ENCODE measurements around the gene LRRC41. TPM values are rescaled to one million over a fixed set of nuclear protein-coding genes. Genes with fewer than 3 reads are reported as not detected.

The LRRC41 gene, protein sequence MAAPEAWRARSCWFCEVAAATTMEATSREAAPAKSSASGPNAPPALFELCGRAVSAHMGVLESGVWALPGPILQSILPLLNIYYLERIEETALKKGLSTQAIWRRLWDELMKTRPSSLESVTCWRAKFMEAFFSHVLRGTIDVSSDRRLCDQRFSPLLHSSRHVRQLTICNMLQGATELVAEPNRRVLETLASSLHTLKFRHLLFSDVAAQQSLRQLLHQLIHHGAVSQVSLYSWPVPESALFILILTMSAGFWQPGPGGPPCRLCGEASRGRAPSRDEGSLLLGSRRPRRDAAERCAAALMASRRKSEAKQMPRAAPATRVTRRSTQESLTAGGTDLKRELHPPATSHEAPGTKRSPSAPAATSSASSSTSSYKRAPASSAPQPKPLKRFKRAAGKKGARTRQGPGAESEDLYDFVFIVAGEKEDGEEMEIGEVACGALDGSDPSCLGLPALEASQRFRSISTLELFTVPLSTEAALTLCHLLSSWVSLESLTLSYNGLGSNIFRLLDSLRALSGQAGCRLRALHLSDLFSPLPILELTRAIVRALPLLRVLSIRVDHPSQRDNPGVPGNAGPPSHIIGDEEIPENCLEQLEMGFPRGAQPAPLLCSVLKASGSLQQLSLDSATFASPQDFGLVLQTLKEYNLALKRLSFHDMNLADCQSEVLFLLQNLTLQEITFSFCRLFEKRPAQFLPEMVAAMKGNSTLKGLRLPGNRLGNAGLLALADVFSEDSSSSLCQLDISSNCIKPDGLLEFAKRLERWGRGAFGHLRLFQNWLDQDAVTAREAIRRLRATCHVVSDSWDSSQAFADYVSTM
- total RNA-seq, result 10 to 100 TPM; 34.4 to 50.5 (median 37.2) TPM
- polyA plus RNA-seq, result 10 to 100 TPM; 52.0 to 63.4 TPM
- total RNA-seq, result 56.0 reads per million, percentile 73 among the genes with 10 or more reads in this experiment

DNA sequence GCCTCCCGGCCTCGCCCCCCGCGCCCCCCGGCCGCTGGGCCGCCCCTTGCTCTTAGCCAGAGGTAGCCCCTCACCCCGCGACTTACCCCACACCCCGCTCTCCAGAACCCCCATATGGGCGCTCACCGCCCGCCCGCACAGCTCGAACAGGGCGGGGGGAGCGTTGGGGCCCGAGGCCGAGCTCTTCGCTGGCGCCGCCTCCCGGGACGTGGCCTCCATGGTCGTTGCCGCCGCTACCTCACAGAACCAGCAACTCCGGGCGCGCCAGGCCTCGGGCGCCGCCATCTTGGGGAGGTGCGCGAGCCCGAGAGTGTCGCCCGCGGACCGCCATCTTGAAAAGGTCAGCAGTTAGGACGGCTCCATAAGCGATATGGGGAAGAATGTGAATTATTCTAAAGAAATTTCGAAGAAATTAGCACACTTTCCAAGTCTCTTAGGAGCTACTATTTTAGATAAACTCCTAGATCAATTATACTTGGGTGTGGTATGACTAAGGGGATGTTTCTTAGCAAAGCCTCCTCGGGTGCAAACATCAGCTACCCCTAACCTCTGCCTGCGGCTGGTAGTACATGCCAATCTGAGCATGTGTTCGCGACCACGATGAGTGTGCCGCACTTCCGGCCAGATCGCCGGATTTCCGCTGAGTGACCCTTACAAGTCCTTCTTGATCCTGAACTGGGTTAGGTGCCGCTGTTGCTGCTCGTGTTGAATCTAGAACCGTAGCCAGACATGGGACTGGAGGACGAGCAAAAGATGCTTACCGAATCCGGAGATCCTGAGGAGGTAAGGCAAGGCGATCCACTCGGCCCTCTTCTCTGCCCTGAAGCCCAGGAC, at the start of gene LRRC41, which contains the start of gene UQCRH:
LRRC41 (minus strand) TSS at position 579 of the 834 bp plus-strand sequence; CDS start at position 285, 294 bp downstream.
UQCRH (plus strand) TSS at position 661 of the 834 bp plus-strand sequence; CDS start at position 730, 69 bp downstream.
- H3K9me3 ChIP-seq (ENCODE audit: control insufficient read depth in 2 of 3, low read length in 3 of 3), result no peaks in the 10 kb centered on the region
- H3K27me3 Mint-ChIP-seq, result peaks cover 0 to 2% (median 0%) of the 10 kb centered on the region in 5 donors
- ATAC-seq (peak; percentile 94), DNase-seq (peak; percentile 91 to 96 (median 94))
- H3K4me3 Mint-ChIP-seq, result peak within 1 kb of the TSS; percentile 94 to 99 (median 98)
- no peaks in the 10 kb centered on the region for H3K9me3 Mint-ChIP-seq
- peaks cover 0 to 7% (median 0%) of the 10 kb centered on the region in 5 donors for H3K36me3 Mint-ChIP-seq
- CTCF ChIA-PET, result interaction anchor here (0.8 to 1.5 kb wide), 4 partner anchors 44 to 136 kb away, joined by 3 to 6 read pairs (median 4); no protein-coding TSS in a partner anchor
- peak within 1 kb of the TSS; percentile 98 for H3K27ac ChIP-seq (ENCODE audit: low read depth, low read length)
- peak within 1 kb of the TSS; percentile 95 to 99 (median 97) for H3K27ac Mint-ChIP-seq
- POLR2A ChIA-PET, result interaction anchor here (0.6 to 1.6 kb wide), 12 partner anchors 26 to 1317 kb away, joined by 3 to 12 read pairs (median 4); partner anchors contain the start of genes GPBP1L1, NSUN4 and RAD54L
- no peaks in the 10 kb centered on the region for H3K27me3 ChIP-seq (ENCODE audit: control insufficient read depth in 2 of 2, insufficient read depth in 2 of 2, low read length in 2 of 2)
- peaks cover 31 to 65% (median 46%) of the 10 kb centered on the region in 7 donors for H3K4me1 Mint-ChIP-seq
- peak within 1 kb of the TSS; percentile 83 for H3K4me3 ChIP-seq (ENCODE audit: low read length)
- peaks cover 19 to 37% of the 10 kb centered on the region in 2 donors for H3K4me1 ChIP-seq (ENCODE audit: control insufficient read depth in 2 of 2, insufficient read depth in 2 of 2, low read length in 2 of 2)
- H3K36me3 ChIP-seq (ENCODE audit: control insufficient read depth in 2 of 3, insufficient read depth in 3 of 3, low read length in 3 of 3), result peaks cover 0 to 10% (median 0%) of the 10 kb centered on the region in 3 experiments
- intact Hi-C loops (cut with micrococcal nuclease), result loop anchor here (1.0 to 5.0 kb wide), 9 partner anchors 16 to 617 kb away; partner anchors contain the start of genes GPBP1L1 (in 2 of the 2), NSUN4 (in 2 of the 2), RAD54L (in 2 of the 2) and EFCAB14 (in 1 of the 2)

DNA sequence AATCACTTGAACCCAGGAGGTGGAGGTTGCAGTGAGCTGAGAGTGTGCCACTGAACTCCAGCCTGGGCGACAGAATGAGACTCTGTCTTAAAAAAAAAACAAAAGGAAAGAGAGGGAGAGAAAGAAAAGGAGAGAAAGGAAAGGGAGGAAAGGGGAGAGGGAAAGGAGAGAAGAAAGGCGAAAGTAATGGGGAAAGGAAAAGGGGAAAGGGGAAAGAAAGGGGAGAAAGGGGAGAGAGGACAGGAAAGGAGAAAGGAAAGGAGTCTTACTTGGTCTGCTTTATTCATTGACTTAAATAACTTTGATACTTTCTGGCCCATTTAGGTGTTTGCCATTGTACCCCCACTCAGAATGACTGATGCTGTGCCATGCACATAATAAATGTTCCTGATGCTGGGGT, 48.9 kb upstream of the LRRC41 start:
- Histone ChIP-seq H3K27me3 (ENCODE audit: control insufficient read depth in 2 of 2, insufficient read depth in 2 of 2, low read length in 2 of 2) (no peaks in the 10 kb centered on the region), H3K27ac (ENCODE audit: low read depth, low read length) (no peak overlapping the region), H3K4me1 (ENCODE audit: control insufficient read depth in 2 of 2, insufficient read depth in 2 of 2, low read length in 2 of 2) (no peaks in the 10 kb centered on the region), H3K4me3 (ENCODE audit: low read length) (no peak overlapping the region), H3K9me3 (ENCODE audit: control insufficient read depth in 2 of 3, low read length in 3 of 3) (no peaks in the 10 kb centered on the region), H3K36me3 (ENCODE audit: control insufficient read depth in 2 of 3, insufficient read depth in 3 of 3, low read length in 3 of 3) (peaks cover 6 to 62% (median 7%) of the 10 kb centered on the region in 3 experiments)
- Mint-ChIP-seq H3K9me3 (no peaks in the 10 kb centered on the region), H3K36me3 (peaks cover 4 to 53% (median 22%) of the 10 kb centered on the region in 5 donors), H3K4me1 (peaks cover 5 to 14% (median 8%) of the 10 kb centered on the region in 7 donors), H3K4me3 (no peak overlapping the region), H3K27me3 (no peaks in the 10 kb centered on the region), H3K27ac (no peak overlapping the region)
- intact Hi-C loops (cut with micrococcal nuclease), result no loop called here
- ChIA-PET CTCF (no interaction called here), POLR2A (no interaction called here)
- ATAC-seq, result no peak
- DNase-seq, result no peak

DNA sequence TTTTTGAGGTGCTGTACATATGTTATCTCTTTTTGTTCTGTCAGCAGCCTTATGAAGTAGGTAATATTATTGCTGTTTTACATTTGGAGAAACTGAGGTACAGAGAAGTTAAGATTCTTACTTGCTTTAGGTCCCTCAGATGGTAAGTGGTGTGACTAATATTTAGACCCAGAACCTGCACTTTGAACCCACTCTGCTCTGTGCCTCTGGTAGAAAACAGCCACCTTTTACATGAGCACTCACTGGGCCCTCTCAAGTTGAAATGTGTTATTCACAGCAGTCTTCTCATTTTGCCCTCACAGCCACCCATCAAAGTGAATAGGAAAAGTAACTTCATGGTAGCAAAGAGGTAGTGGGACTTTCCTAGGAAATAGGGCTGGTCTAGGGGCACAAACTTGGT, 41.9 kb upstream of the LRRC41 start:
- Mint-ChIP-seq H3K27me3 (no peaks in the 10 kb centered on the region), H3K4me3 (no peak overlapping the region), H3K36me3 (peaks cover 8 to 48% (median 14%) of the 10 kb centered on the region in 5 donors), H3K9me3 (peaks cover 0 to 2% (median 0%) of the 10 kb centered on the region in 11 donors), H3K27ac (peak overlapping the region in 5 of 9 donors; percentile 28 to 100 (median 43)), H3K4me1 (peaks cover 36 to 56% (median 40%) of the 10 kb centered on the region in 7 donors)
- no peak for DNase-seq
- CTCF ChIA-PET, result interaction anchor here (1.7 kb wide), 1 partner anchor 19 kb away, joined by 6 read pairs; no protein-coding TSS in a partner anchor
- Histone ChIP-seq H3K27me3 (ENCODE audit: control insufficient read depth in 2 of 2, insufficient read depth in 2 of 2, low read length in 2 of 2) (no peaks in the 10 kb centered on the region), H3K4me3 (ENCODE audit: low read length) (no peak overlapping the region), H3K27ac (ENCODE audit: low read depth, low read length) (no peak overlapping the region), H3K9me3 (ENCODE audit: control insufficient read depth in 2 of 3, low read length in 3 of 3) (no peaks in the 10 kb centered on the region), H3K4me1 (ENCODE audit: control insufficient read depth in 2 of 2, insufficient read depth in 2 of 2, low read length in 2 of 2) (peaks cover 5% of the 10 kb centered on the region in 2 donors), H3K36me3 (ENCODE audit: control insufficient read depth in 2 of 3, insufficient read depth in 3 of 3, low read length in 3 of 3) (peaks cover 6 to 58% (median 7%) of the 10 kb centered on the region in 3 experiments)
- intact Hi-C loops (cut with micrococcal nuclease), result loop anchor here in 1 of 2 donors (10.0 kb wide), 1 partner anchor 60 kb away; no protein-coding TSS in a partner anchor
- no peak for ATAC-seq
- POLR2A ChIA-PET, result interaction anchor here (0.7 kb wide), 1 partner anchor 26 kb away, joined by 5 read pairs; no protein-coding TSS in a partner anchor

DNA sequence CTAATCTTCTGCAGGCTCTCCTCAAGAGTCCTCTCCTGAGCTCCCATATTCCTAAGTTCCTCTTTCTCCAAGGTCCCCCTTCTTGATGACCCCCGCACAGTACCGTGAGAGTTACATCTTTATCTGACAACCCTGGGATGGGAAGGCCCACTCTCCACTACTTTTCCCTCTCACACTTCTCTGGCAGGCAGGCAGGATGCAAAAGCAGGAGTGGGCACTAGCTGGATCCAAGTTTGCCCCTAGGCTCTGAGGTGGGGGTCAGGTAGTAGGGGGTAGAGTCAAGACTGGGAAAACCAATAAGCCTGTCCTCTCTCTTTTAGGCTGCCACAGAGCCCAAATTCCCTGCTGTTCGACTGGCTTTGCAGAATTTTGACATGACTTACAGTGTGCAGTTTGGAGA, 41.1 kb upstream of the LRRC41 start:
- H3K9me3 ChIP-seq (ENCODE audit: control insufficient read depth in 2 of 3, low read length in 3 of 3), result no peaks in the 10 kb centered on the region
- peaks cover 5% of the 10 kb centered on the region in 2 donors for H3K4me1 ChIP-seq (ENCODE audit: control insufficient read depth in 2 of 2, insufficient read depth in 2 of 2, low read length in 2 of 2)
- H3K4me3 ChIP-seq (ENCODE audit: low read length), result no peak overlapping the region
- ChIA-PET CTCF (no interaction called here), POLR2A (interaction anchor here (1.1 kb wide), 1 partner anchor 97 kb away, joined by 3 read pairs; no protein-coding TSS in a partner anchor)
- Mint-ChIP-seq H3K36me3 (peaks cover 4 to 42% (median 10%) of the 10 kb centered on the region in 5 donors), H3K4me3 (no peak overlapping the region), H3K27me3 (no peaks in the 10 kb centered on the region), H3K4me1 (peaks cover 36 to 57% (median 45%) of the 10 kb centered on the region in 7 donors), H3K9me3 (peaks cover 0 to 4% (median 0%) of the 10 kb centered on the region in 11 donors), H3K27ac (peak overlapping the region in 6 of 9 donors; percentile 23 to 100 (median 82))
- ATAC-seq (no peak), DNase-seq (no peak)
- no peaks in the 10 kb centered on the region for H3K27me3 ChIP-seq (ENCODE audit: control insufficient read depth in 2 of 2, insufficient read depth in 2 of 2, low read length in 2 of 2)
- intact Hi-C loops (cut with micrococcal nuclease), result loop anchor here in 1 of 2 donors (10.0 kb wide), 1 partner anchor 60 kb away; no protein-coding TSS in a partner anchor
- H3K36me3 ChIP-seq (ENCODE audit: control insufficient read depth in 2 of 3, insufficient read depth in 3 of 3, low read length in 3 of 3), result peaks cover 2 to 50% (median 2%) of the 10 kb centered on the region in 3 experiments
- H3K27ac ChIP-seq (ENCODE audit: low read depth, low read length), result no peak overlapping the region

DNA sequence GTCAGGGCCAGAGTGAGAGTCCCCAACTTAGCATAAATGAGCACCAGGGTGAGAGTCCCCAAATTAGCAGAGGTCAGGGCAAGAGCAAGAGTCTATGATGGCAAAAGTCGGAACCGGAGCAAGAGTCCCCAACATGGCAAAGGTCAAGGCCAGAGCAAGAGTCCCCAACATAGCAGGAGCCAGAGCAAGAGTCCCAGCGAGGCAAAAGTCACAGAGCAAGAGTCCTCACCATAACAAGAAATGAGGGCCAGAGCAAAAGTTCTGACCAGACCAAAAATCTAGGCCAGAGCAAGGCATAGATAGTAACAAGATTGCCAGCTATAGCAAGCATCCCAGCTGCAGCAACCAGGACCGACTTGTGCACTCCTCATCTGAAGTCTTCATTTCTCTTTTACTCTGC, 40.3 kb upstream of the LRRC41 start:
- Mint-ChIP-seq H3K4me3 (no peak overlapping the region), H3K4me1 (peaks cover 35 to 58% (median 48%) of the 10 kb centered on the region in 7 donors), H3K9me3 (peaks cover 0 to 5% (median 0%) of the 10 kb centered on the region in 11 donors), H3K27me3 (no peaks in the 10 kb centered on the region), H3K27ac (peak overlapping the region in 7 of 9 donors; percentile 8 to 100 (median 98)), H3K36me3 (peaks cover 4 to 40% (median 9%) of the 10 kb centered on the region in 5 donors)
- Histone ChIP-seq H3K9me3 (ENCODE audit: control insufficient read depth in 2 of 3, low read length in 3 of 3) (no peaks in the 10 kb centered on the region), H3K27ac (ENCODE audit: low read depth, low read length) (peak overlapping the region; percentile 97), H3K36me3 (ENCODE audit: control insufficient read depth in 2 of 3, insufficient read depth in 3 of 3, low read length in 3 of 3) (peaks cover 0 to 47% (median 0%) of the 10 kb centered on the region in 3 experiments), H3K27me3 (ENCODE audit: control insufficient read depth in 2 of 2, insufficient read depth in 2 of 2, low read length in 2 of 2) (no peaks in the 10 kb centered on the region), H3K4me3 (ENCODE audit: low read length) (no peak overlapping the region), H3K4me1 (ENCODE audit: control insufficient read depth in 2 of 2, insufficient read depth in 2 of 2, low read length in 2 of 2) (peaks cover 5% of the 10 kb centered on the region in 2 donors)
- intact Hi-C loops (cut with micrococcal nuclease), result loop anchor here in 1 of 2 donors (10.0 kb wide), 1 partner anchor 59 kb away; no protein-coding TSS in a partner anchor
- POLR2A ChIA-PET, result interaction anchor here (1.1 kb wide), 1 partner anchor 97 kb away, joined by 3 read pairs; no protein-coding TSS in a partner anchor
- CTCF ChIA-PET, result no interaction called here
- no peak for DNase-seq
- no peak for ATAC-seq
